ENCODE results near the gene FICD.

Gene FICD

DNA sequence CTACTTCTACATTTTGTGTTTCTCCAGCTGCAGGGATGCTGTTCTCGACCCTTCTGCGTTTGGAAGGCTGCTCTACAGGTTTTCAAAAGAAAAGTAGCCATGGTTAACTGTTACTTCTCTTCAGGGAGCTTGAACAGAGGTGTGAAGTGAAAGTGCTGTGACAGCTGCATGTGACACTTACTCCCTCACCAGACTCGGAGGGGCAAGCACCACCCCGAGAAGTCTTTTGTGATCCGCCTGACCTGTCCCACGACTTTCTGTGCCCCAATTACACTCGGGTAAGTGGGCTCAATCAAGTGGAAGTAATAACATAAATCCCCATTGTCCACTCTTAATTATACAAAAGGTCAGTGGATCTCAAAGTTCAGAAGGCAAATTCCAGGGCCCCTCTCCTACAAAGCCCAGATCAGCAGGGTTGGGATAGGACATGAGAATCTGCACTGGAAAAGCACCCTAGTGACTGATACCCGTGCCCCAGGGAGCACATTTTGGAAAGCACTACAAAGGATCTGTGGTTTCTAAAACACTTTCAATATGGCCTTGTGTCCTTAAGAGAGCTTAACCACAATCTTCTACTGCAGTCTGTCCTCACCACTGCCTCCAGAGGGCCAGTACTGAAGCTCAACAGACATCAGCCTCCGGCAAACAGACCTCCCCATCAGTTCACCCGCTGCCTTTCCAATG, 11.5 kb downstream of the FICD start:
- no peak for DNase-seq (ENCODE audit: low spot score)
- TF ChIP-seq, protein P1, sequence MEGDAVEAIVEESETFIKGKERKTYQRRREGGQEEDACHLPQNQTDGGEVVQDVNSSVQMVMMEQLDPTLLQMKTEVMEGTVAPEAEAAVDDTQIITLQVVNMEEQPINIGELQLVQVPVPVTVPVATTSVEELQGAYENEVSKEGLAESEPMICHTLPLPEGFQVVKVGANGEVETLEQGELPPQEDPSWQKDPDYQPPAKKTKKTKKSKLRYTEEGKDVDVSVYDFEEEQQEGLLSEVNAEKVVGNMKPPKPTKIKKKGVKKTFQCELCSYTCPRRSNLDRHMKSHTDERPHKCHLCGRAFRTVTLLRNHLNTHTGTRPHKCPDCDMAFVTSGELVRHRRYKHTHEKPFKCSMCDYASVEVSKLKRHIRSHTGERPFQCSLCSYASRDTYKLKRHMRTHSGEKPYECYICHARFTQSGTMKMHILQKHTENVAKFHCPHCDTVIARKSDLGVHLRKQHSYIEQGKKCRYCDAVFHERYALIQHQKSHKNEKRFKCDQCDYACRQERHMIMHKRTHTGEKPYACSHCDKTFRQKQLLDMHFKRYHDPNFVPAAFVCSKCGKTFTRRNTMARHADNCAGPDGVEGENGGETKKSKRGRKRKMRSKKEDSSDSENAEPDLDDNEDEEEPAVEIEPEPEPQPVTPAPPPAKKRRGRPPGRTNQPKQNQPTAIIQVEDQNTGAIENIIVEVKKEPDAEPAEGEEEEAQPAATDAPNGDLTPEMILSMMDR (conservative IDR thresholded peaks at IDR 0.05; ENCODE audit: low read depth), result no peak
- ChIA-PET CTCF (interaction anchor here (0.6 to 1.1 kb wide), 2 partner anchors 92 to 758 kb away, joined by 3 to 4 read pairs; no protein-coding TSS in a partner anchor), POLR2A (ENCODE audit: low non-redundant PET) (no interaction called here)
- no peak overlapping the region for H3K27ac ChIP-seq

DNA sequence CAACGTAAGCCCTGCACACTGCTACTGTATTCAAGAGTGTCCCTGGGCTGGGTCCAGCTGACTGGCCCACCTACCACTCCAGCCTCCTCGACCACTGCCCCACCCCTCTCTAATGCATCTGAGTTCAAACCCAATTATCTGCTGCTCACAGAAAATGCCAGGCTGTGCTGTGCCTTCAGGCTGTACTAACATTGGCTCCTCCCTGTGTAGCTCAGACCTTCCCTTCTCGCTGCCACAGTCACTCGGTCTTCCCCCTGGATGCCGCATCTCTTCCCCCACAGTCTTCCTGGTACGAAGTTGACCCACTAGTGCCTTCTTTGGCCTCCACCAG, 12.1 kb downstream of the FICD start:
- H3K27ac ChIP-seq, result no peak overlapping the region
- ChIA-PET CTCF (interaction anchor here (1.1 kb wide), 1 partner anchor 91 kb away, joined by 4 read pairs; no protein-coding TSS in a partner anchor), POLR2A (ENCODE audit: low non-redundant PET) (no interaction called here)
- TF ChIP-seq, protein P1 (conservative IDR thresholded peaks at IDR 0.05; ENCODE audit: low read depth), result no peak
- DNase-seq (ENCODE audit: low spot score), result no peak

- H3K27ac ChIP-seq, result no peak overlapping the region
- TF ChIP-seq, protein P1 (conservative IDR thresholded peaks at IDR 0.05; ENCODE audit: low read depth), result no peak
- CTCF ChIA-PET, result interaction anchor here (0.7 kb wide), 1 partner anchor 357 kb away, joined by 3 read pairs; no protein-coding TSS in a partner anchor
- POLR2A ChIA-PET (ENCODE audit: low non-redundant PET), result no interaction called here
- DNase-seq (ENCODE audit: low spot score), result no peak
These were observed 15.1 kb downstream of the FICD start for GRCh38 chr12:108530161-108530560.

GRCh38 chr12:108531929-108532848, 17.1 kb downstream of the FICD start:
- no peak overlapping the region for H3K27ac ChIP-seq
- TF ChIP-seq, protein P1 (conservative IDR thresholded peaks at IDR 0.05; ENCODE audit: low read depth), result no peak
- CTCF ChIA-PET, result interaction anchor here (0.5 kb wide), 1 partner anchor 20 kb away, joined by 3 read pairs; no protein-coding TSS in a partner anchor
- POLR2A ChIA-PET (ENCODE audit: low non-redundant PET), result no interaction called here
- no peak for DNase-seq (ENCODE audit: low spot score)

GRCh38 chr12:108538146-108538545, 23.1 kb downstream of the FICD start:
- no peak overlapping the region for H3K27ac ChIP-seq
- TF ChIP-seq, protein P1 (conservative IDR thresholded peaks at IDR 0.05; ENCODE audit: low read depth), result no peak
- no peak for DNase-seq (ENCODE audit: low spot score)
- CTCF ChIA-PET, result no interaction called here
- POLR2A ChIA-PET (ENCODE audit: low non-redundant PET), result no interaction called here

- no peak overlapping the region for H3K27ac ChIP-seq
- DNase-seq (ENCODE audit: low spot score), result no peak
- CTCF ChIA-PET, result no interaction called here
- TF ChIP-seq, protein P1 (conservative IDR thresholded peaks at IDR 0.05; ENCODE audit: low read depth), result no peak
- POLR2A ChIA-PET (ENCODE audit: low non-redundant PET), result no interaction called here
These were observed 23.6 kb downstream of the FICD start for GRCh38 chr12:108538616-108539195.
